Heart left ventricle (tissue), 16 donors: ENCODE data around the gene SNRPD3. TPM values are rescaled to one million over a fixed set of nuclear protein-coding genes. Genes with fewer than 3 reads are reported as not detected.
"Not testable (repeated sequence)": the region's sequence is repeated elsewhere in the genome, so short reads cannot be mapped to it uniquely, and the experiment has no call there.

Experiments
- ATAC-seq, 4 donors: fragments of 200-7000 bp; cut with Tn5 transposase; one replicate each; pipeline ENCODE4 v1.9.1; 2020 to 2022; ENCODE audit warnings: moderate library complexity in 4 of 4, mild to moderate bottlenecking in 3 of 4, moderate number of reproducible peaks in 1 of 4
- DNase-seq, 5 donors: peaks; one replicate each; pipeline ENCODE4 v3.0.0-alpha.2; 2020
- H3K27ac ChIP-seq, 12 donors: fragments of 200-600 bp; sonication (generic) in 4 of 12; one replicate each; pipeline versions ENCODE4 v1.5.0 to v1.8.0; 2016 to 2022; ENCODE audit warnings: mild to moderate bottlenecking in 2 of 12
- H3K27me3 ChIP-seq, 9 donors: fragments of 200-600 bp; sonication (generic) in 2 of 9; one replicate each; pipeline versions ENCODE4 v1.5.1 to v1.8.0; 2016 to 2022; ENCODE audit warnings: mild to moderate bottlenecking in 3 of 9
- H3K36me3 ChIP-seq, 9 donors: fragments of 200-600 bp; sonication (generic) in 2 of 9; one replicate each; pipeline versions ENCODE4 v1.5.0 to v1.8.0; 2018 to 2022; ENCODE audit warnings: mild to moderate bottlenecking in 2 of 9
- H3K4me1 ChIP-seq, 12 donors: fragments of 200-600 bp; sonication (generic) in 4 of 12; one replicate each; pipeline versions ENCODE4 v1.5.0 to v1.8.0; 2016 to 2022; ENCODE audit warnings: mild to moderate bottlenecking in 3 of 12
- H3K4me3 ChIP-seq, 12 donors: fragments of 200-600 bp; sonication (generic) in 4 of 12; one replicate each; pipeline versions ENCODE4 v1.5.0 to v1.8.0; 2017 to 2022; ENCODE audit warnings: mild to moderate bottlenecking in 9 of 12, moderate library complexity in 4 of 12
- H3K9me3 ChIP-seq, 12 donors: fragments of 200-600 bp; sonication (generic) in 4 of 12; one replicate each; pipeline versions ENCODE4 v1.5.0 to v1.8.0; 2016 to 2022; ENCODE audit warnings: mild to moderate bottlenecking in 1 of 12
- POLR2A ChIP-seq, 2 donors: fragments of 450-650 bp; IDR thresholded peaks; one replicate each; pipeline ENCODE4 v1.6.1; 2017; ENCODE audit warnings: antibody characterized with exemption in 2 of 2, mild to moderate bottlenecking in 2 of 2, moderate library complexity in 2 of 2
- WGBS, 4 donors: extraction: QIAGEN DNeasy Blood & Tissue Kit in 2 of 4; methylation state at CpG; one replicate each; pipeline versions ENCODE4 v1.1.5 to v1.1.7; 2013 to 2018; 5-methylcytosine and 5-hydroxymethylcytosine counted together
- intact Hi-C, 10 donors: fragments of 100-400 bp; cut with DNase I; formaldehyde crosslinking; loops; one replicate each; pipeline versions ENCODE4 v1.11.1 to v1.14.2; 2022
- polyA plus RNA-seq, 2 donors: library from polyadenylated mRNA; stranded (reverse); fragments of 200-250 nt; gene quantifications; one replicate each; pipeline ENCODE4 v1.2.3, GENCODE V29; 2013
- total RNA-seq, 9 donors: library from RNA; depleted of rRNA in 2 of 9; stranded (reverse); fragments of >200 nt in 2 of 9; fragmentation: NEBNext Ultra II Directional in 3 of 9; extraction: Animal tissue kit (Norgen Biotek cat#: 25700) in 3 of 9; gene quantifications; one replicate each; pipeline versions ENCODE4 v1.1.0 to v1.2.4, GENCODE V29; 2016 to 2023
- TF ChIP-seq, protein P1 (sequence below), 12 donors: fragments of 200-600 bp; sonication (generic) in 4 of 12; IDR thresholded peaks; one replicate each; pipeline versions ENCODE4 v1.5.0 to v1.8.0; 2018 to 2022; ENCODE audit warnings: antibody characterized with exemption in 12 of 12, mild to moderate bottlenecking in 5 of 12
- donor health status: ischemic (EF 13 %, LVEDD 7.1; RV severe dilation, severe dysfunction).
- donor health status: healthy with polysubstance abuse.
- donor health status: DM: no; HTN: yes; CAD: no.
- donor health status: DM: no; HTN: no; CAD: no.
- donor health status: ischemic (EF 25% LVEDD 6.9; RV normal size, moderate dysfunction).
- donor health status: ischemic (EF 25% LVEDD 5.7; RV mildly dilated, moderate dysfunction).
- donor health status: healthy.
- donor health status: DM: yes; HTN: yes; CAD: no.
- donor health status: ischemic (EF 35%, LVEDD 5.7; RV mildly dilated, moderate dysfunction).
- donor health status: nonischemic (EF 11% LVEDD 7.7; RV severe dilation, severe dysfunction).
- donor health status: DM: yes; HTN: yes; CAD: no.
- donor health status: PGD.
- donor health status: ischemic (EF 29% LVEDD 5.4; RV normal size, mild dysfunction).
- donor health status: nonischemic (EF 23%, LVEDD 6.1; RV moderate dilation, normal function).

The SNRPD3 gene
- total and polyA plus RNA-seq, 11 donors = 64.8 to 227 (median 74.1) TPM

DNA sequence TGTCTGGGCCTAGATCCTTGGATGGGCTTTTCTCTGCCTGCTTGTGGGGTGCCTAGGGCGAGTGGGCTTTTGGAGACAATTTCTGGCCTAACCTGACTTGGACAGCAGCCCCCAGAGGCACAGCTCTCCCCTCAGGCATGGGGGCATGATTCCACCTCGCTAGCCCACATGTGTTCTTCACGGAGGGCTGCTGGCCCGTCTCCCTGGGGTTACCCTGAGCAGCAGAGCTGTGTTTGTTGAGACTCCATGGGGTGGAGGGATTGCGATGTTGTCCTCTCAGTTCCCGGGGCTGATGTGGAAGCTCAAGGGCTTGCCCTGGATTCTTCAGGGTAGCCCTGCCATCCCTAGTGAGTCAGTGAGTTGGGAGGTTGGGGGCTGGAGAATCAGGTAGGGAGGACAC is 39.4 kb downstream of the SNRPD3 start:
- H3K9me3 ChIP-seq = no peaks in the 10 kb centered on the region
- no peak for DNase-seq
- ATAC-seq = no peak
- H3K4me1 ChIP-seq = peaks cover 0 to 18% (median 4%) of the 10 kb centered on the region in 12 donors
- no peak overlapping the region for H3K27ac ChIP-seq
- H3K27me3 ChIP-seq = no peaks in the 10 kb centered on the region
- 87 to 98% (median 95%) methylated on average over 3 to 6 of the region's 6 CpGs for whole genome bisulfite sequencing, 4 donors
- no peak overlapping the region for H3K4me3 ChIP-seq
- no peak for TF ChIP-seq POLR2A (IDR thresholded peaks at IDR 0.05)
- TF ChIP-seq, protein P1, sequence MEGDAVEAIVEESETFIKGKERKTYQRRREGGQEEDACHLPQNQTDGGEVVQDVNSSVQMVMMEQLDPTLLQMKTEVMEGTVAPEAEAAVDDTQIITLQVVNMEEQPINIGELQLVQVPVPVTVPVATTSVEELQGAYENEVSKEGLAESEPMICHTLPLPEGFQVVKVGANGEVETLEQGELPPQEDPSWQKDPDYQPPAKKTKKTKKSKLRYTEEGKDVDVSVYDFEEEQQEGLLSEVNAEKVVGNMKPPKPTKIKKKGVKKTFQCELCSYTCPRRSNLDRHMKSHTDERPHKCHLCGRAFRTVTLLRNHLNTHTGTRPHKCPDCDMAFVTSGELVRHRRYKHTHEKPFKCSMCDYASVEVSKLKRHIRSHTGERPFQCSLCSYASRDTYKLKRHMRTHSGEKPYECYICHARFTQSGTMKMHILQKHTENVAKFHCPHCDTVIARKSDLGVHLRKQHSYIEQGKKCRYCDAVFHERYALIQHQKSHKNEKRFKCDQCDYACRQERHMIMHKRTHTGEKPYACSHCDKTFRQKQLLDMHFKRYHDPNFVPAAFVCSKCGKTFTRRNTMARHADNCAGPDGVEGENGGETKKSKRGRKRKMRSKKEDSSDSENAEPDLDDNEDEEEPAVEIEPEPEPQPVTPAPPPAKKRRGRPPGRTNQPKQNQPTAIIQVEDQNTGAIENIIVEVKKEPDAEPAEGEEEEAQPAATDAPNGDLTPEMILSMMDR (IDR thresholded peaks at IDR 0.05) = no peak
- no peaks in the 10 kb centered on the region for H3K36me3 ChIP-seq
- intact Hi-C loops = no loop called here

DNA sequence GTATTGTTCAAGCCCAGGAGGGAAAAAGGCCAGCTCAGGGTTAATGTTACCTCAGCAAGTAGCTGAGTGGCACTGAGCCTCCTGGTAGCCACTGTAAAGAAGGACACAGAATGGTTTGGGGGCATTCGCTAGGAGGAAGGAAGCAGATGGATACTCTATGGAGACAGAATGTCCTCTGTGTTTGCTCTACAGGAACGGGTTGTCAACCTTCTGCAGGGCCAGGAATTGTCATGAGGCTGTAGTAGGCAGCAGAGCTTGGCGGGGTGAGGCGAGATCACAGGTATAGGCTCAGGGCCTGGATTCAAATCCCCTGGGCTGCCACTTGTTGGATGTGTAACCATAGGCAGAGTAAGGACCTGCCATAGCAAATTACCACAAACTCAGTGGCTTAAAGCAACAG is 40.1 kb downstream of the SNRPD3 start:
- peaks cover 0 to 18% (median 5%) of the 10 kb centered on the region in 12 donors for H3K4me1 ChIP-seq
- H3K36me3 ChIP-seq = no peaks in the 10 kb centered on the region
- H3K9me3 ChIP-seq = no peaks in the 10 kb centered on the region
- intact Hi-C loops = no loop called here
- H3K4me3 ChIP-seq = no peak overlapping the region
- H3K27me3 ChIP-seq = no peaks in the 10 kb centered on the region
- H3K27ac ChIP-seq = no peak overlapping the region
- ATAC-seq (no peak), DNase-seq (no peak)
- TF ChIP-seq, protein P1 (IDR thresholded peaks at IDR 0.05) = no peak
- TF ChIP-seq POLR2A (IDR thresholded peaks at IDR 0.05) = no peak
- 92 to 96% (median 93%) methylated on average over 4 of the region's 4 CpGs for WGBS, 4 donors

DNA sequence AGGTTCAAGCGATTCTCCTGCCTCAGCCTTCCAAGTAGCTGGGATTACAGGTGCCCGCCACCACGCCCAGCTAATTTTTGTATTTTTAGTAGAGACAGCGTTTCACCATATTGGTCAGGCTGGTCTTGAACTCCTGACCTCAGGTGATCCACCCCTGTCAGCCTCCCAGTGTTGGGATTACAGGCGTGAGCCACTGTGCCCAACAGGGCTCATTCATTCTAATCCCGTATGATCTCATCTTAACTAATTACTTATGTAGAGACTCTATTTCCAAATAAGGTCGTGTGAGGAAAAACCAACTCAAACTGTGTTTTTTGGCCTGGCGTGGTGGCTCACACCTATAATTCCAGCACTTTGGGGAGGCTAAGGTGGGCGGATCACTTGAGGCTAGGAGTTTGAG is 41.3 kb downstream of the SNRPD3 start:
- H3K9me3 ChIP-seq, H3K4me3 ChIP-seq, H3K27ac ChIP-seq, ATAC-seq, H3K36me3 ChIP-seq, H3K27me3 ChIP-seq, DNase-seq, intact Hi-C loops: not testable (repeated sequence)
- peaks cover 0 to 22% (median 6%) of the 10 kb centered on the region in 12 donors for H3K4me1 ChIP-seq
- 87 to 94% (median 89%) methylated on average over 9 of the region's 9 CpGs for WGBS, 4 donors

DNA sequence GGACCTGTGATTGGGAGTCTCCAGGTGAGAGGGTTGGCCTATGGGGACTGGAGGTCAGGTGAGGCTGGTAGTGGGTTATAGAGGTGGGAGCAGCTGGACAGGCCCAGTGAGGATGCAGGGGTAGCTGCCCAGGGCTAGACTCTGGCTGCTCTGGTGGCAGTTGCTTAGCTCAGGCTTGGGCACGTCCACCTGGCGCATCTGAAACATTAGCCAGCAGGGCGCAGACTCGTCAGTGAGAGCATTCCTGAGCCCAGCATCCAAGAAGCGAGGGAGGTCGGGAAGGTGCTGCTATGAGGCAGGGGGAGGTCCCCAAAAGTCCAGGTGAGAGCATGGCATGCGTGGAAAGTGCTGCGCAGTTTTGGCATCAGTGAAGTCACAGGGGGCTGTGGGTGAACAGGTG is 43.7 kb downstream of the SNRPD3 start:
- no peak for TF ChIP-seq POLR2A (IDR thresholded peaks at IDR 0.05)
- TF ChIP-seq, protein P1 (IDR thresholded peaks at IDR 0.05) = no peak
- DNase-seq (no peak), ATAC-seq (no peak)
- intact Hi-C loops = no loop called here
- H3K4me3 ChIP-seq = no peak overlapping the region
- H3K27me3 ChIP-seq = no peaks in the 10 kb centered on the region
- no peaks in the 10 kb centered on the region for H3K9me3 ChIP-seq
- H3K4me1 ChIP-seq = peaks cover 0 to 22% (median 0%) of the 10 kb centered on the region in 12 donors
- no peaks in the 10 kb centered on the region for H3K36me3 ChIP-seq
- no peak overlapping the region for H3K27ac ChIP-seq
- WGBS, 4 donors = 76 to 85% (median 81%) methylated on average over 8 of the region's 8 CpGs

DNA sequence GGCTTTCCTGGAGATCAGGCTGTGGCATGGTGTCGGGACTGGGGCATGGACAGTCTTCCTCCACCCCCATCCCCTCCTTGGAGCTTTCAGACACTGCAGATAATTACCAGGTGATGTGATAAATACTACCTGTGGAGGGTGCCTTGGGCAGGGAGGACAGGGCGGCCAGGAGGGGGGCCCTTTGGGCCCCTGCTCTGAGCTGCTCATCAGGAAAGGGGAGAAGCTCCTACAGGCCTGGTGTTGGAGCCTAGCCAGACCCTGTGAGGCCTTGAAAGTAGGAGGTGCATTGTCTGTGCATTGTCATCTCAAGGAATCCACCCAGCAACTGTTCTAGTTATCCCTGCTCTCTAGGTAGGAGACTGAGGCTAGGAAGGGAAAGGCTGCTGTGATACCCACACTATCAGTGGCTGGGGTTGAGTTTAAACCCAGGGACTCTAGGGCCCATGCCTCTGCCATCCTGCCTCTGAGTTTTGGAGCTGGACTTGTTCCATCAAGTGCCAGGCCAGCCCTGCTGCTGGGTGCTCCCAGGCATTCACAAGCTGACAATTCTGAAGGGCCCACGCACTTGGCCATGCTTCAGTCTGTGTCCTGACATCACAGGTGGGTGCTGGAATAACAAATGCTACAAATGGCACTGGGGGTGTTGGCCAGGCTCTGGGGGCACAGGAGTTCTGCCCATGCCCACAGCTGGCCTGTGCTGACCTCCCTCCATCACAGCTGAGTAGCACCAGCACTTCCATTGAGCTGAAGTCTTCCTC is 44.3 kb downstream of the SNRPD3 start:
- H3K36me3 ChIP-seq, H3K27me3 ChIP-seq, H3K9me3 ChIP-seq, DNase-seq, H3K4me3 ChIP-seq, H3K27ac ChIP-seq, ATAC-seq: not testable (repeated sequence)
- intact Hi-C loops = loop anchor here in 1 of 10 donors (10.0 kb wide), 1 partner anchor 925 kb away; no protein-coding TSS in a partner anchor
- WGBS, 4 donors = 82 to 92% (median 87%) methylated on average over 2 to 3 of the region's 3 CpGs
- H3K4me1 ChIP-seq = peaks cover 0 to 22% (median 0%) of the 10 kb centered on the region in 12 donors
